ENCODE data around the gene EXD3. TPM values are rescaled to one million over a fixed set of nuclear protein-coding genes. Genes with fewer than 3 reads are reported as not detected.

EXD3 gene
- total RNA-seq, 2 donors from 2014 or later = 5.9 to 6.0 TPM

DNA sequence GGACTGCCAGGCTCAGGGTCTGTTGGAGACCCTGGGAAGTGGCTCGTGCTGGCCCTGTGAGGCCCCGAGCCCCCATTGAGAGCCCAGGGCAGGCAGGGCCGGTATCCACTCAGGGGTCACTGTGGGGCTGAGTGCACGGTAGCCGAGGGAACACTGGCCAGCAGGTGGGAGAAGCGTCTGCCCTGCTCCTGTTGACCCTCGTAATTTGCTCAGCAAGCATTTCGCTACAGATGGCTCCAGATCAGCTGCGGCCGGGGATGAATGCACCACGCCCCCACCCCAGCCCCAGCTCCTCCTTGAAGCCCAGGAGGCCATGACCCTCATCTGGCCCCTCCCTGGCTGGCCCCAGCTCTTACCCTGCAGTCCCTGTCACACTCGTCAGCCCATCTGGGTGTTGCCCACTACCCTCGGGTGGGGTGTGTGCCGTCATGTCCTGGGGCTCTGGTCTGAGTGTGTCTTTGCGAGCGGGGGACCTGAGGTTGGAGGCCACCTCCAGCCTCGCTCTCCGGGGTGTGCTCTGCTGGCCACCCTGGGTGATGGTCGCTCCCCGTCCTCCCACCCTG, 114.8 kb downstream of the EXD3 start:
- Histone ChIP-seq H3K9me3 (no peaks in the 10 kb centered on the region), H3K36me3 (no peaks in the 10 kb centered on the region), H3K27ac (no peak overlapping the region), H3K4me1 (peaks cover 0 to 50% of the 10 kb centered on the region in 2 donors), H3K4me3 (no peak overlapping the region), H3K27me3 (no peaks in the 10 kb centered on the region)
- DNase-seq (ENCODE audit: low spot score) = no peak
- TF ChIP-seq, protein P1, sequence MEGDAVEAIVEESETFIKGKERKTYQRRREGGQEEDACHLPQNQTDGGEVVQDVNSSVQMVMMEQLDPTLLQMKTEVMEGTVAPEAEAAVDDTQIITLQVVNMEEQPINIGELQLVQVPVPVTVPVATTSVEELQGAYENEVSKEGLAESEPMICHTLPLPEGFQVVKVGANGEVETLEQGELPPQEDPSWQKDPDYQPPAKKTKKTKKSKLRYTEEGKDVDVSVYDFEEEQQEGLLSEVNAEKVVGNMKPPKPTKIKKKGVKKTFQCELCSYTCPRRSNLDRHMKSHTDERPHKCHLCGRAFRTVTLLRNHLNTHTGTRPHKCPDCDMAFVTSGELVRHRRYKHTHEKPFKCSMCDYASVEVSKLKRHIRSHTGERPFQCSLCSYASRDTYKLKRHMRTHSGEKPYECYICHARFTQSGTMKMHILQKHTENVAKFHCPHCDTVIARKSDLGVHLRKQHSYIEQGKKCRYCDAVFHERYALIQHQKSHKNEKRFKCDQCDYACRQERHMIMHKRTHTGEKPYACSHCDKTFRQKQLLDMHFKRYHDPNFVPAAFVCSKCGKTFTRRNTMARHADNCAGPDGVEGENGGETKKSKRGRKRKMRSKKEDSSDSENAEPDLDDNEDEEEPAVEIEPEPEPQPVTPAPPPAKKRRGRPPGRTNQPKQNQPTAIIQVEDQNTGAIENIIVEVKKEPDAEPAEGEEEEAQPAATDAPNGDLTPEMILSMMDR (IDR thresholded peaks at IDR 0.05) = no peak

DNA sequence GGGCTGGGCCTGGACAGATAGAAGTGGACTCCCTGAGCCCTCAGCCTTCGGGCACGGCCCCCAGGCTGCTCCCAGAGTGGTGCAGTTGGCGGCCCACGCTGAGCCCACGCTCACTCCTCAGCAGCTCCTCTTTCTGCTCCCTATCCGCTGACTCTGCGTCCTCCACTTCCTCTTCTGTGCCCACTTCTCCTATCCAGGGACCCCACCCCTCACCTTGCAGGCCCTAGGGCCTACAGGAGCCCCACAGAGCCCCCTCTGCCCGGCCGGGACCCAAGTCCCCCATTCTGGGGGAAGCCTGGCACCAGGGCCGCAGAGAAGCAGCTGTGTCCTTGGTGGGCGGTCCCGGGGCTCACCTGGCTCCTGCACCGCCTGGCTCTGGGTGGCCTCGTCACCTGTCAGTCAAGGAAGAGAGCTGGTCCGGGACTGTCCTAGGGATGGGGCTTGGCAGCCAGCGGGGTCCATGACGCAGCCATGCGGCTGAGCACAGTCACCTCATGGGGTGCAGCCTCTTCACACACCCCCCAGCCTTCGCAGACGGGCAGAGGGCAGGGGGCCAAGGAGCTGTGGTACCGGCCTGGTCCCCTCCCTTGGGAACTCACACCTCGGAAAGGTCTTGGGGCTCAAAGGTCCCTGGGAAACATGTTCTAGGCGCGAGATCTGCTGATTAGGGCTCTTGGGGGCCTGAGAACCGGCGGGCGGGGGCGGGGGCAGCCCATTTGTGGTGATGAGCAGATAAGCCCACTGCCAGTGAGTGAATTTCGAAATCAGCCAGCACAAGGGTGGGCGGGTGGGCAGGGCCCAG, 115.5 kb downstream of the EXD3 start:
- TF ChIP-seq, protein P1 (IDR thresholded peaks at IDR 0.05) = no peak
- Histone ChIP-seq H3K4me1 (peaks cover 0 to 56% of the 10 kb centered on the region in 2 donors), H3K9me3 (no peaks in the 10 kb centered on the region), H3K27me3 (no peaks in the 10 kb centered on the region), H3K36me3 (no peaks in the 10 kb centered on the region), H3K27ac (no peak overlapping the region), H3K4me3 (no peak overlapping the region)
- DNase-seq (ENCODE audit: low spot score) = no peak

DNA sequence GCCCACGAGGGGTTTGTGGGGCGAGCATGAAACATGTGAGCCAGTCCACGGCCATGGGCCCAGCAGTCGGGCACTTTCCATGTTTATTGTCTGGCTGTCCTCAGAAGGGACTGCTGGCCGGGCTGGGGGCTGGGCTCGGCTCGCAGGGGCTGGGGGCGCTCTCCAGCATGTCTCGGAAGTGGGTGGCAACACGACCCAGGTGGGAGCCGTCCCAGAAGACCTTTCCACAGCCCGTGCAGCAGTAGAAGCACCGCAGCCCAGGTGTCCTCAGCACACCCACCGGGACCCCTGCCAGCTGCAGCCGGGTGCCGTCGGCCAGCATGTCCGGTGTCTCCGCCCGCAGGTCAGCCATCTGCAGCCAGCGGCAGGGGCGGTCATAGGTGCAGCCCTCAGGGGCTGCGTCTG, 116.1 kb downstream of the EXD3 start:
- TF ChIP-seq, protein P1 (IDR thresholded peaks at IDR 0.05) = no peak
- Histone ChIP-seq H3K27me3 (no peaks in the 10 kb centered on the region), H3K4me3 (no peak overlapping the region), H3K4me1 (peaks cover 0 to 57% of the 10 kb centered on the region in 2 donors), H3K27ac (peak overlapping the region in 1 of 2 donors; percentile 68), H3K36me3 (no peaks in the 10 kb centered on the region), H3K9me3 (no peaks in the 10 kb centered on the region)
- no peak for DNase-seq (ENCODE audit: low spot score)

DNA sequence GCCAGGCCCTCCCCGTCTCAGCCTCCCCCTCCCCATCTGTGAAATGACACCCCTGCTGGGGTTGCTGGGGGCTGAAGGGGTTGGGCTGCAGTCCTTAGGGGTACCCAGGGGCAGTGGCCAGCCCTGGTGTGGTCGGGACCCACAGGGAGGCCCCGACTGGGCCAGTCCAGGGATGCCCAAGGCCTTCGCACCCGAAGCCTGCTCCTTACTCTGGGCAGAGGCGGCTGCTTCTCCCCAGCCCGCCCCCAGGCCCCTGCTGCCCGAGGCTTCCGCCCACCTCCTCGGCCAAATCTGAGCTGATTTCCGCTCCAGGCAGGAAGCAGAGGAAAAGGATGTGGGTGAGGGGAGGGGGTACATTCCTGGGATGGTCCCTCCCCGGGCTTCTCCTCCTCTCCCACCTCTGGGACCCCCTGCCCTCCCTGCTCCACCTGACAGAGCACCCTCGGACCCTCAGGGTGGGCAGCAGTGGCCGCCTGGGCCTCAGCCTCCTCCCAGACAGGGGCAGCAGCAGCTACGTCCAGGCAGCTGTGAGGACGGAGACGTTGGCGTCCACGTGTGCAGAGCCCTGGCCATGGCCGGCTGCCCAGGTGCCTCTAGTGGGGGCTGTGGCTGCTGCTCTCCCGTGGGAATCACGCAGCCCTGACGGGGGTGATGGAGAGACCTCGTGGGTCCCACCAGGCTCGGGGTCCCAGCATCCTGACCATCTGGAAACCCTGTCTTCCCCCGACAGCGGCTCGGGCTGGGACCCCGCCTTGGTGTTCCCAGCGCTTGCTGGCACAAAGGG, 116.7 kb downstream of the EXD3 start:
- Histone ChIP-seq H3K9me3 (no peaks in the 10 kb centered on the region), H3K27ac (peak overlapping the region; percentile 68 to 77), H3K36me3 (no peaks in the 10 kb centered on the region), H3K27me3 (no peaks in the 10 kb centered on the region), H3K4me3 (no peak overlapping the region), H3K4me1 (peaks cover 0 to 61% of the 10 kb centered on the region in 2 donors)
- TF ChIP-seq, protein P1 (IDR thresholded peaks at IDR 0.05) = no peak
- DNase-seq (ENCODE audit: low spot score) = no peak

DNA sequence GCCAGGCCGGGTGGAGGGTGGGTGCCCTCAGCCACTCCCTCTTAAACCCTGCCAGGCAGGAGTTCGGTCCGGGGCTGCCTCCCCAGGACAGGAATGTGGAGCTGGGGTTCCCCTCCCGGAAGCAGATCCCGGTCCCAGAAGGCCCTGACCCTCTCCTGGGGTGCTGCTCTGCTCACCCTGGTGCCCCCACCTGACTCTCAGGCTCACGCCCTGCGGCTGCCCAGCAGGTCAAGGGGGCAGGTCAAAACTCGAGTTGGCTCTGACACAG, 117.2 kb downstream of the EXD3 start:
- no peaks in the 10 kb centered on the region for H3K36me3 ChIP-seq
- no peaks in the 10 kb centered on the region for H3K9me3 ChIP-seq
- no peak for DNase-seq (ENCODE audit: low spot score)
- TF ChIP-seq, protein P1 (IDR thresholded peaks at IDR 0.05) = no peak
- peak overlapping the region; percentile 68 to 77 for H3K27ac ChIP-seq
- H3K27me3 ChIP-seq = no peaks in the 10 kb centered on the region
- H3K4me3 ChIP-seq = peak overlapping the region in 1 of 2 donors; percentile 33
- peaks cover 0 to 67% of the 10 kb centered on the region in 2 donors for H3K4me1 ChIP-seq

Measured in right atrium auricular region (tissue), 2 donors.